SK-N-SH (cell line): ENCODE measurements around the gene SPAAR. TPM values are rescaled to one million over a fixed set of nuclear protein-coding genes. Genes with fewer than 3 reads are reported as not detected.

Experiments used
- CHD2 ChIP-seq: fragments of 150-350 bp; IDR thresholded peaks from 2 replicates; pipeline ENCODE4 v1.6.1; 2018; ENCODE audit warnings: low read length; ENCODE audit not compliant: partially characterized antibody
- EP300 ChIP-seq, 2 experiments: IDR thresholded peaks; 2 replicates each; pipeline versions ENCODE4 v1.4.0 to v1.6.1; 2012; ENCODE audit warnings: borderline replicate concordance in 1 of 2, low read depth in 1 of 2, low read length in 1 of 2
- EZH2phosphoT487 ChIP-seq: fragments of 200-600 bp; sonication (generic); IDR thresholded peaks from 2 replicates; pipeline ENCODE4 v1.6.1; 2017; ENCODE audit warnings: low read depth, mixed run types, mild to moderate bottlenecking, antibody characterized with exemption, moderate library complexity, borderline replicate concordance
- FOSL2 ChIP-seq: IDR thresholded peaks from 2 replicates; pipeline ENCODE4 v1.4.0; 2012; ENCODE audit warnings: low read depth, mild to moderate bottlenecking, moderate library complexity, borderline replicate concordance
- FOXJ3 ChIP-seq: sonication (generic); formaldehyde crosslinking; IDR thresholded peaks from 2 replicates; pipeline ENCODE4 v1.5.1; 2020; ENCODE audit warnings: mild to moderate bottlenecking, missing genetic modification reagents
- FOXM1 ChIP-seq: IDR thresholded peaks from 2 replicates; pipeline ENCODE4 v1.4.0; 2012; ENCODE audit warnings: low read depth, mild to moderate bottlenecking
- GABPA ChIP-seq: IDR thresholded peaks from 2 replicates; pipeline ENCODE4 v1.4.0; 2012; ENCODE audit warnings: low read depth, mild to moderate bottlenecking
- MAX ChIP-seq: IDR thresholded peaks from 2 replicates; pipeline ENCODE4 v1.4.0; 2012; ENCODE audit warnings: low read depth
- MXI1 ChIP-seq: IDR thresholded peaks from 2 replicates; pipeline ENCODE4 v1.6.1; 2012; ENCODE audit warnings: mild to moderate bottlenecking, low read depth, low read length, improper control_type of control experiment
- NFIC ChIP-seq: IDR thresholded peaks from 2 replicates; pipeline ENCODE4 v1.4.0; 2012; ENCODE audit warnings: borderline replicate concordance
- NRF1 ChIP-seq: IDR thresholded peaks from 2 replicates; pipeline ENCODE4 v1.6.1; 2012; ENCODE audit warnings: low read depth, mild to moderate bottlenecking, low read length
- POLR2AphosphoS5 ChIP-seq: IDR thresholded peaks from 2 replicates; pipeline ENCODE4 v1.6.1; 2012; ENCODE audit warnings: low read depth, low read length
- REST ChIP-seq: IDR thresholded peaks from 2 replicates; pipeline ENCODE4 v1.6.1; 2012; ENCODE audit warnings: mild to moderate bottlenecking, low read depth, low read length, moderate library complexity
- RFX5 ChIP-seq: IDR thresholded peaks from 2 replicates; pipeline ENCODE4 v1.6.1; 2012; ENCODE audit warnings: mild to moderate bottlenecking, improper control_type of control experiment, low read length
- SIN3A ChIP-seq: IDR thresholded peaks from 2 replicates; pipeline ENCODE4 v1.6.1; 2012; ENCODE audit warnings: low read depth, mild to moderate bottlenecking, low read length, moderate library complexity, borderline replicate concordance
- SMC3 ChIP-seq: IDR thresholded peaks from 2 replicates; pipeline ENCODE4 v1.6.1; 2012; ENCODE audit warnings: low read depth, low read length, improper control_type of control experiment
- TEAD4 ChIP-seq: IDR thresholded peaks from 2 replicates; pipeline ENCODE4 v1.4.0; 2012; ENCODE audit warnings: mild to moderate bottlenecking, borderline replicate concordance; ENCODE audit not compliant: insufficient read depth
- polyA plus RNA-seq, 3 experiments: library from polyadenylated mRNA; depleted of rRNA; stranded (reverse); fragments of >200 nt; gene quantifications; 2 replicates each; pipeline ENCODE4 v1.2.3, GENCODE V29; 2012
- TF ChIP-seq, protein P1 (sequence below): fragments of 150-350 bp; IDR thresholded peaks from 2 replicates; pipeline ENCODE4 v1.6.1; 2016; ENCODE audit warnings: mild to moderate bottlenecking, low read depth, low read length

Gene SPAAR
- polyA plus RNA-seq, 1 of the 3 experiments (the other 2 are of a cell fraction): 0.13 TPM

GRCh38 chr9:35923927-35924763 lies 14.9 kb downstream of the SPAAR start (continued):
- TF ChIP-seq FOXJ3 (no peak), CHD2 (no peak), EZH2phosphoT487 (no peak), GABPA (no peak), EP300 (IDR thresholded peaks at IDR 0.05; ENCODE audit: borderline replicate concordance in 1 of 2, low read depth in 1 of 2, low read length in 1 of 2) (peak in 1 of 2 experiments; percentile 67; a peak in 1 of 4 replicates), REST (no peak), NRF1 (no peak), MXI1 (no peak), TEAD4 (0 out of 2 replicates have a peak, but pooled peaks have one; percentile 23), NFIC (peak; percentile 75), MAX (no peak), FOXM1 (peak; percentile 63; the same call in 1 of the 2 replicates), SMC3 (no peak), SIN3A (0 out of 2 replicates have a peak, but pooled peaks have one; percentile 31), FOSL2 (peak; percentile 93), RFX5 (no peak), POLR2AphosphoS5 (peak; percentile 49; the same call in 1 of the 2 replicates)
- TF ChIP-seq, protein P1, sequence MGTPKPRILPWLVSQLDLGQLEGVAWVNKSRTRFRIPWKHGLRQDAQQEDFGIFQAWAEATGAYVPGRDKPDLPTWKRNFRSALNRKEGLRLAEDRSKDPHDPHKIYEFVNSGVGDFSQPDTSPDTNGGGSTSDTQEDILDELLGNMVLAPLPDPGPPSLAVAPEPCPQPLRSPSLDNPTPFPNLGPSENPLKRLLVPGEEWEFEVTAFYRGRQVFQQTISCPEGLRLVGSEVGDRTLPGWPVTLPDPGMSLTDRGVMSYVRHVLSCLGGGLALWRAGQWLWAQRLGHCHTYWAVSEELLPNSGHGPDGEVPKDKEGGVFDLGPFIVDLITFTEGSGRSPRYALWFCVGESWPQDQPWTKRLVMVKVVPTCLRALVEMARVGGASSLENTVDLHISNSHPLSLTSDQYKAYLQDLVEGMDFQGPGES: no peak
